Raji (cell line): ENCODE measurements around the gene DGAT2.

Source experiments
- POLR2A ChIP-seq: IDR thresholded peaks from 2 replicates; pipeline ENCODE4 v1.6.1; 2011; ENCODE audit warnings: low read depth, low read length, control low read depth; ENCODE audit not compliant: insufficient read depth

DGAT2 gene

GRCh38 chr11:75822541-75822940 lies 54.0 kb downstream of the DGAT2 start:
- no peak for TF ChIP-seq POLR2A

DNA sequence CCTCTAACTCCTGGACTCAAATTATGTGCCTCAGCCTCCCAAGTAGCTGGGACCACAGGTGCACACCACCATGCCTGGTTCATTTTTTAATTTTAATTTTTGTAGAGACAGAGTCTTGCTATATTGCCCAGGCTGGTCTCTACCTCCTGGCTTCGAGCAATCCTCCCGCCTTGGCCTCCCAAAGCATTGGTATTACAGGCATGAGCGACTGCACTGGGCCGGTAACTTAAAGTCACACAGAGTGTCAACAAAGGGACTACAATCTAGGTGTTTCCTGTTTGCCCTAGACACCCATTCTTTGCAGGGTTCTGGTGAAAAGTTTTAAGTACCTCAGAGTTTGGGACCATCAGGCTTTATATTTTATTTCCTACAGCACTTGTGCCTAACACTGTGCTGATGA lies 54.8 kb downstream of the DGAT2 start:
- TF ChIP-seq POLR2A = 0 out of 2 replicates have a peak, but pooled peaks have one; percentile 19

DNA sequence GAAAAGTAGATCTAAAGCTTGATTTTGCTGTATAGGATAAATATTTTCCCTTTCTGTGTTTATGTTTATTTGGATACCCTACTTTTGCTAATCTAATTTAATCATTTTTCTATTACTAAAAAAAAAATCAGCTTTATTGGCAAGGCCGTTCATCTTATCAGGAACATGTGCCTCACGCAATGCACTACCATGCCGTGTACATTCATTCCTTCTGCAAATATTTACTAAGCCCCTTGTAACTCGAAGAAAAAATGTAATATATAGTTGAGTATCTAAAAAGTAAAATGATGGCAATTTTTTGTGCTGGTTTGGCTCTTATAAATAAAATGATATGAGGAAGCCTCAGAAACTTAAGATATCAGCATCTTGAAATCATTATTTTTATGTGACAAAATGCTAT lies 55.4 kb downstream of the DGAT2 start:
- TF ChIP-seq POLR2A = no peak

GRCh38 chr11:75826461-75827230 lies 58.1 kb downstream of the DGAT2 start:
- no peak for TF ChIP-seq POLR2A

DNA sequence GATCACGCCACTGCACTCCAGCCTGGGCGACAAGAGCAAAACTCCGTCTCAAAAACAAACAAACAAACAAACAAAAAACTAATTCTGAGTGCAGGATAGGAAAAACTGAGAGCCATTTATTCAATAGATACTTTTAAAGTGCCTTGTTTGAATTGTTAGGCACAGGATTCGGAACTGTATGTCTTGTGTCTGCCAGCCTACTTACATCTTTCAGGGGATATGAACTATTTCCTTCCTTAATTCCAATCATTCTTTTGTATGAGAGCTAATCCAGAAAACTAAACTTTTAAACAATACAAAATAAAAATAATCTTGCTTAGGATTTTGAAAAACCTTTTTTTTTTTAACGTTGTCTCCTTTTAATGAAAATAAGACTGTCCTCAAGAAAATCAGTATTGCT lies 59.0 kb downstream of the DGAT2 start:
- TF ChIP-seq POLR2A = no peak

GRCh38 chr11:75831915-75832502 lies 63.4 kb downstream of the DGAT2 start:
- no peak for TF ChIP-seq POLR2A

DNA sequence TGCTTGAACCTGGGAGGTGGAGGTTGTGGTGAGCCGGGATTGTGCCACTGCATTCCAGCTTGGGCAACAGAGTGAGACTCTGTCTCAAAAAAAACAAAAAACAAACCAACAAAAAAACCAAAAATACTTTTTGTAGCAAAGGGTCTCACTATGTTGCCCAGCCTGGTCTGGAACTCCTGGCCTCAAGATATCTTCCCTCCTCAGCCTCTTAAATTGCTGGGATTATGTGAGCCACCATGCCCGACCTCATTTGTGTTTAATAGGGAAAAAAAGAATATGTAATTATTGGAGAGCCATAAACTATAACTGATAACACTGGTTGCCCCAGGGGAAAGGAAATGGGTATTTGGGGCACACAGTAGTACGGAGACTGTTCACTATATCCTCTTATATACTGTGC lies 66.2 kb downstream of the DGAT2 start:
- TF ChIP-seq POLR2A = no peak

- TF ChIP-seq POLR2A = no peak
Measured at GRCh38 chr11:75836417-75836816, 67.8 kb downstream of the DGAT2 start.

DNA sequence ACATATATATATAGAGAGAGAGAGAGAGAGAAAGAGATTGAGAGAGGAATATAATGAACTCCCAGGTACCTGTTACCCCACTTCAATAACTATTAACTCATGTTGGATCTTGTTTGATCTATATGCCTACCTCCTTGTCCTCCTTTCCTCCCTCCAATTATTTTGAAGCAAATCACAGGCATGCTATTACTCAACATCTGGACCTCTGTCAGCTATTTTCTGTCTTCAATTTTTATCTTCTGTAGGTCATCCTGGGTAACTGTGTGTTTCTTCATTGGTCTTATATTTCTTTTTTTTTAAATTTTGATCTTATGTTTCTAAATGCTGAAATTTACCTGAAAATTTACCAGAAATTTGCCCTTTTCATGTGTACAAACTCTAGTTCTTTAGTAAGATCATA lies 71.3 kb downstream of the DGAT2 start:
- no peak for TF ChIP-seq POLR2A

DNA sequence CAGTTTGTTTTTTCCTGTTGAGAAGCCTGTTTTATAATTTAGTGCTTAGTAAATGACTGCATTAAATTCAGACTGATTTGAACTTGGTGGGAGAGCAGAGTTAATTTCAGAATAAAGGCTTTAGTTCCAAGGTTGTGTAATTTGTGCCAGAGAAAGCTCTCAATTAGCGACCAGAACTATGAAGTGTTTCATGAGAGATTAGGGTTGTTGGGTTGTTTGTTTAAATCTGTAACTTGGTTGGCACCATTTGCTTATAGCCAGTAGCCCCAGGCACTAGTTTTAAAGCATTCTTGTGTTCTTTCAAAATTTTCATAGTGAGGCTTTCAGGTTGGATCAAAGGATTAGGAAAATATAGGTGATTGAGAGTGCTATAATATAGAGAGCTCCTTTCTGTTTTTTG lies 71.9 kb downstream of the DGAT2 start:
- no peak for TF ChIP-seq POLR2A

DNA sequence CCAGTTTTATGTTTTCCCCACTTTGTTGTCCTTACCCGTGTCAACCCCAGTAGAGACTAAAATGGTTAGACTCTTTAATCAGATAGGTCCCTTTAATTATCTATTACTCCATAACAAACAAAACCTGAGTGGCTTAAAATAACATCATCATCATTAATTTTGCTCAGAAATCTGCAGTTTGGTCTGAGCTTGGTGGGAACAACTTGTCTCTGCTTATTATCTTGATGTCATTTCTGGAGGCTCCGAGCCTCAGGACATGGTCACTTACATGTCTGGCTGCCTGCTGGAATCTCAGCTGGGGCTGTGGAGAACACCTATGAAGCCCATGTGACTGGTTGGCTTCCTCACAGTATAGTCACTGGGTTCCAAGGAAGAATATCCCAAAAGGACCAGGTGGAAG lies 73.2 kb downstream of the DGAT2 start:
- TF ChIP-seq POLR2A = no peak

GRCh38 chr11:75845324-75845723 lies 76.7 kb downstream of the DGAT2 start:
- no peak for TF ChIP-seq POLR2A

DNA sequence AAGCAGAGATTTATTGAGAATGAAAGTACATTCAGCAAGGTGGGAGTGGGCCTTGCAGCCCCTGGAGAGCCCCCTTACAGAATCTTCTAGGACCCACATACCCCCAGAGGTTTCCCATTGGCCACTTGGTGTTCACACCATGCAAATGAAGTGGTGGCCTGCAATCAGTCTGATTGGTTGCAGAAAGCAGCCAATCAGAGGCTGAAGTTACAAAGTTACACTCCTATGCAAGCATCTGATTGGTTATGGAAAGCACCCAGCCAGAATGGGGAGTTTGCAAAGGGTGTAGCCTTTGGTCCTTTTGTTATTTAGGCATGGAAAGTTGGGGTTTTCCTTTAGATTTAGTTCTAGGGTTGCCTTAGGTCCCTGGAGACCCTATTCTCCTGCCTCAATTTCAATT lies 81.3 kb downstream of the DGAT2 start:
- TF ChIP-seq POLR2A = no peak

- no peak for TF ChIP-seq POLR2A
Measured at GRCh38 chr11:75850787-75851186, 82.2 kb downstream of the DGAT2 start.
